ENCODE data around the gene UGT1A5. TPM values are rescaled to one million over a fixed set of nuclear protein-coding genes. Genes with fewer than 3 reads are reported as not detected.

Gene UGT1A5
- polyA plus RNA-seq, 1 donor from 2014 or later = not detected

DNA sequence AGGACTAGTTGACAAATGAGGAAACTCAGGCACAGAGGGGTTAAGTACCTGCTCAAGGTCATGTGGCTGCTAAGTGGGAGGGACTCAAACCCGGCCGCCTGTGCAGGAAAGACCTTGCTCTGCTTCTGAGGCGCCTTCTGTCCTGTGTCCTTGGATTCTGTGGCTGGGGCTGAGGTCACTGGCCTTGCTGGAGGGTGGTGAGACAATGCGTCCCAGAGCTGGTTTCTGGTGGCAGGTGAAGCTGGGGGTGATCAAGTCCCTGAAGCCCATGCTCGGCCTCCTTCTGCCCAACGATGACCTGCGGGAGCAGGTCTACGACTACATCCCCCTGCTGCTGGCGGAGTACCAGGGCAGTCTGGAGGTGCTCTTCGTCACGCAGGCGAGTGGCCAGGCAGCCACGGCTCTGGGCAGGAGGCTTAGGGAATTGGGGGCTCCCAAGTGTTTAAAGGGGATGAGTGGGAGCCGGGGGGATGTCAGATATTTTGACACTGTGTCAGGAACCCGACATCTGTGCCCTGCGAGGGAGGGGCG, 81.5 kb downstream of the UGT1A5 start:
- no peaks in the 10 kb centered on the region for H3K36me3 ChIP-seq (ENCODE audit: insufficient read depth, low read length)
- no peaks in the 10 kb centered on the region for H3K79me2 ChIP-seq (replicated peaks; ENCODE audit: insufficient read depth, low read length)
- no peak overlapping the region for H3K27ac ChIP-seq (ENCODE audit: low read length)
- H3K9me2 ChIP-seq (ENCODE audit: insufficient read depth, low read length) = no peaks in the 10 kb centered on the region
- no peak overlapping the region for H3K9ac ChIP-seq (ENCODE audit: low read length)
- no peak for TF ChIP-seq SMC3 (conservative IDR thresholded peaks at IDR 0.05; ENCODE audit: poor library complexity)
- TF ChIP-seq, protein P1, sequence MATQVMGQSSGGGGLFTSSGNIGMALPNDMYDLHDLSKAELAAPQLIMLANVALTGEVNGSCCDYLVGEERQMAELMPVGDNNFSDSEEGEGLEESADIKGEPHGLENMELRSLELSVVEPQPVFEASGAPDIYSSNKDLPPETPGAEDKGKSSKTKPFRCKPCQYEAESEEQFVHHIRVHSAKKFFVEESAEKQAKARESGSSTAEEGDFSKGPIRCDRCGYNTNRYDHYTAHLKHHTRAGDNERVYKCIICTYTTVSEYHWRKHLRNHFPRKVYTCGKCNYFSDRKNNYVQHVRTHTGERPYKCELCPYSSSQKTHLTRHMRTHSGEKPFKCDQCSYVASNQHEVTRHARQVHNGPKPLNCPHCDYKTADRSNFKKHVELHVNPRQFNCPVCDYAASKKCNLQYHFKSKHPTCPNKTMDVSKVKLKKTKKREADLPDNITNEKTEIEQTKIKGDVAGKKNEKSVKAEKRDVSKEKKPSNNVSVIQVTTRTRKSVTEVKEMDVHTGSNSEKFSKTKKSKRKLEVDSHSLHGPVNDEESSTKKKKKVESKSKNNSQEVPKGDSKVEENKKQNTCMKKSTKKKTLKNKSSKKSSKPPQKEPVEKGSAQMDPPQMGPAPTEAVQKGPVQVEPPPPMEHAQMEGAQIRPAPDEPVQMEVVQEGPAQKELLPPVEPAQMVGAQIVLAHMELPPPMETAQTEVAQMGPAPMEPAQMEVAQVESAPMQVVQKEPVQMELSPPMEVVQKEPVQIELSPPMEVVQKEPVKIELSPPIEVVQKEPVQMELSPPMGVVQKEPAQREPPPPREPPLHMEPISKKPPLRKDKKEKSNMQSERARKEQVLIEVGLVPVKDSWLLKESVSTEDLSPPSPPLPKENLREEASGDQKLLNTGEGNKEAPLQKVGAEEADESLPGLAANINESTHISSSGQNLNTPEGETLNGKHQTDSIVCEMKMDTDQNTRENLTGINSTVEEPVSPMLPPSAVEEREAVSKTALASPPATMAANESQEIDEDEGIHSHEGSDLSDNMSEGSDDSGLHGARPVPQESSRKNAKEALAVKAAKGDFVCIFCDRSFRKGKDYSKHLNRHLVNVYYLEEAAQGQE (IDR thresholded peaks at IDR 0.05; ENCODE audit: borderline replicate concordance) = no peak
- TF ChIP-seq TAF1 (IDR thresholded peaks at IDR 0.05; ENCODE audit: low read depth) = no peak
- TF ChIP-seq MXI1 (conservative IDR thresholded peaks at IDR 0.05; ENCODE audit: poor library complexity, severe bottlenecking) = no peak
- no peak for TF ChIP-seq RAD21 (conservative IDR thresholded peaks at IDR 0.05)
- TF ChIP-seq EZH2 (IDR thresholded peaks at IDR 0.05; ENCODE audit: borderline replicate concordance, insufficient read depth, low read length, poor library complexity, severe bottlenecking) = no peak
- no peak for TF ChIP-seq POLR2AphosphoS5 (IDR thresholded peaks at IDR 0.05)
- H3K27me3 ChIP-seq (ENCODE audit: insufficient read depth, low read depth, low read length) = no peaks in the 10 kb centered on the region
- H3F3A ChIP-seq (ENCODE audit: insufficient read depth, low read length, poor library complexity, severe bottlenecking) = no peaks in the 10 kb centered on the region
- no peak overlapping the region for H3K4me2 ChIP-seq (ENCODE audit: low read length)
- no peak overlapping the region for H2AFZ ChIP-seq (ENCODE audit: low read depth, low read length)
- no peaks in the 10 kb centered on the region for H4K20me1 ChIP-seq (ENCODE audit: insufficient read depth)
- H3K9me3 ChIP-seq (ENCODE audit: low read length) = no peaks in the 10 kb centered on the region
- H3K4me3 ChIP-seq (ENCODE audit: low read length) = no peak overlapping the region

DNA sequence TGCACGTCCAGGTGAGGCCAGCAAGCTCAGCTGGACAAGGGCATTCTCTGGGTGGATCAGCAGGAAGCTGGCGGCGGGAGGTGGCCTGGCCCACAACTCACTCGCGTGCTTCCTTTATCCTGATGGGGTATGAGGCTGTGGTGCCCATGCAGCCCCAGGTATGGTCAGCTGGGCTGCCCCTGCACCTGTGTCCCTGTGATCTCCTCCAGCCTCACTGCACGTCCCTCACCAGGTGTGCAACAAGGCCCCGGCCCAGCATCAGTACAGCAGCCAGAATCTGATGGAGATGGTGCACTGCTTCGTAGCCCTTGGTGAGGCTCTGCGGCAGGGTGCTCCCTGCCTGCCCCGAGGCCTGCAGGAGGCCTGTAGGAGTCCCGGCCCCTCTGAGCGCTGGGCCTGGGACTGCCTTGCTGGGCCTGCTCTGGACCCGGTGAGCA, 83.0 kb downstream of the UGT1A5 start:
- Histone ChIP-seq H3F3A (ENCODE audit: insufficient read depth, low read length, poor library complexity, severe bottlenecking) (no peaks in the 10 kb centered on the region), H3K4me2 (ENCODE audit: low read length) (no peak overlapping the region), H3K36me3 (ENCODE audit: insufficient read depth, low read length) (no peaks in the 10 kb centered on the region), H3K4me3 (ENCODE audit: low read length) (no peak overlapping the region), H3K79me2 (replicated peaks; ENCODE audit: insufficient read depth, low read length) (no peaks in the 10 kb centered on the region), H3K9ac (ENCODE audit: low read length) (no peak overlapping the region), H4K20me1 (ENCODE audit: insufficient read depth) (no peaks in the 10 kb centered on the region), H3K27ac (ENCODE audit: low read length) (no peak overlapping the region), H2AFZ (ENCODE audit: low read depth, low read length) (no peak overlapping the region), H3K9me2 (ENCODE audit: insufficient read depth, low read length) (no peaks in the 10 kb centered on the region), H3K27me3 (ENCODE audit: insufficient read depth, low read depth, low read length) (no peaks in the 10 kb centered on the region), H3K9me3 (ENCODE audit: low read length) (no peaks in the 10 kb centered on the region)
- TF ChIP-seq EZH2 (IDR thresholded peaks at IDR 0.05; ENCODE audit: borderline replicate concordance, insufficient read depth, low read length, poor library complexity, severe bottlenecking) = no peak
- no peak for TF ChIP-seq POLR2AphosphoS5 (IDR thresholded peaks at IDR 0.05)
- TF ChIP-seq RAD21 (conservative IDR thresholded peaks at IDR 0.05) = no peak
- TF ChIP-seq, protein P2, sequence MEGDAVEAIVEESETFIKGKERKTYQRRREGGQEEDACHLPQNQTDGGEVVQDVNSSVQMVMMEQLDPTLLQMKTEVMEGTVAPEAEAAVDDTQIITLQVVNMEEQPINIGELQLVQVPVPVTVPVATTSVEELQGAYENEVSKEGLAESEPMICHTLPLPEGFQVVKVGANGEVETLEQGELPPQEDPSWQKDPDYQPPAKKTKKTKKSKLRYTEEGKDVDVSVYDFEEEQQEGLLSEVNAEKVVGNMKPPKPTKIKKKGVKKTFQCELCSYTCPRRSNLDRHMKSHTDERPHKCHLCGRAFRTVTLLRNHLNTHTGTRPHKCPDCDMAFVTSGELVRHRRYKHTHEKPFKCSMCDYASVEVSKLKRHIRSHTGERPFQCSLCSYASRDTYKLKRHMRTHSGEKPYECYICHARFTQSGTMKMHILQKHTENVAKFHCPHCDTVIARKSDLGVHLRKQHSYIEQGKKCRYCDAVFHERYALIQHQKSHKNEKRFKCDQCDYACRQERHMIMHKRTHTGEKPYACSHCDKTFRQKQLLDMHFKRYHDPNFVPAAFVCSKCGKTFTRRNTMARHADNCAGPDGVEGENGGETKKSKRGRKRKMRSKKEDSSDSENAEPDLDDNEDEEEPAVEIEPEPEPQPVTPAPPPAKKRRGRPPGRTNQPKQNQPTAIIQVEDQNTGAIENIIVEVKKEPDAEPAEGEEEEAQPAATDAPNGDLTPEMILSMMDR (IDR thresholded peaks at IDR 0.05; ENCODE audit: poor library complexity, severe bottlenecking) = no peak
- TF ChIP-seq, protein P1 (IDR thresholded peaks at IDR 0.05; ENCODE audit: borderline replicate concordance) = no peak
- TF ChIP-seq MXI1 (conservative IDR thresholded peaks at IDR 0.05; ENCODE audit: poor library complexity, severe bottlenecking) = no peak
- TF ChIP-seq TAF1 (IDR thresholded peaks at IDR 0.05; ENCODE audit: low read depth) = no peak
- TF ChIP-seq SMC3 (conservative IDR thresholded peaks at IDR 0.05; ENCODE audit: poor library complexity) = no peak
- no peak for TF ChIP-seq EP300 (conservative IDR thresholded peaks at IDR 0.05; ENCODE audit: poor library complexity, severe bottlenecking)

Measured in neural cell (in vitro differentiated cells).